Dedifferentiated amniotic fluid mesenchymal stem cell (primary cell): Measurements from ENCODE around the gene SCD5.

Experiments
- DNase-seq: peaks from one replicate; pipeline ENCODE4 v3.0.0-alpha.2; 2016; ENCODE audit errors: extremely low spot score

Gene SCD5

DNA sequence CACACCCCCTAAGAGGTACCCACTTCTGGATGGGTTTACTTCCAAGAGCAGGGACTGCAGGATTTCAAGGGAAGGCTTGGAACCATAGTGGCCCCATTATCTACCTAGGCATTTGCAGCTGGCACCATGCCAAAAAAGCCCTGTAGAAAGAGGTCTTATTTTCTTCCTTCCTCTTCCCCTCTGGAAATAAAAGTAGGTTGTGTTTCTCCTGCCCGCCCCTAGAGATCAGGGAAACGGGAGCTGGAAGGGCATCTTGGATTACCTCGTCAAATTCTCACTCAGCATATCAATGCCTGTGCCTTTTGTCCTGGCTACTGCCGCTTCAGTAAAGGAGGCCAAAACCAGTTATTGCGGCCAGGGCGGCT, 1.6 kb downstream of the SCD5 start:
- no peak for DNase-seq

DNA sequence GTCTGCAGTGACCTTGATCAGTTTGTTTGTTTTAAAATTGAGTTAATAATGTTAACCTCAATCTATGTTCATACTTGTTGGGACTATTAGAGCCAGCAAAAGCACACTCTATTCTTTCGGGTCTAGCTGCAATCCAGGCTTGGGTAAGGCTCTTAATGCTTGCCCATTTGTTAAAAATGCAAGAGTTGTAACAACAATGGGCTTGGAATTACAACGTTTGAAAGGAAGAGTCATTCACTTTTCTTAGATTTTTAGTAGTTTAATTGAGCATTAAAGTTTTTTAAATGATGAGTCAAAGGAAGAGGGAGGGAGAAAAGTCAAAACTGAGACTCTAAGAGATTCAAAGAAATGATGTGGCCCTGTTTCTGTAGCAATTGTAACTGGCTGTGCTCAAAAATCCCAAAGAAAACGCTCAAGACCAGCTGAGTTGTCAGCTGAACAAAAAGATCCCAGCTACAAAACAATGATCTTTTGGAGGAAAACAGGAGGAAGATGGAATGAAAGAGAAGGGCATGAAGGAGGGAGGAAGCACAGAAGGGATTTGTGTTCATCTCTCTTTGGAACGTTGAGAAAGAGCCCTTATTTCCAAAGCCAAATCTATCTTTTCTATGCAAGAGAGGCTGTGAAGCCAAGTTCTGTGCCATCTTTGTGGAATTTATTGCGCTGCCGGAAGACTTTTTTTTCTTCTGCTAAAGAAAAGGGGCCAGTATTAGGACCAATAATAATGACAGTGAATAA, 5.5 kb downstream of the SCD5 start:
- DNase-seq, result no peak

DNA sequence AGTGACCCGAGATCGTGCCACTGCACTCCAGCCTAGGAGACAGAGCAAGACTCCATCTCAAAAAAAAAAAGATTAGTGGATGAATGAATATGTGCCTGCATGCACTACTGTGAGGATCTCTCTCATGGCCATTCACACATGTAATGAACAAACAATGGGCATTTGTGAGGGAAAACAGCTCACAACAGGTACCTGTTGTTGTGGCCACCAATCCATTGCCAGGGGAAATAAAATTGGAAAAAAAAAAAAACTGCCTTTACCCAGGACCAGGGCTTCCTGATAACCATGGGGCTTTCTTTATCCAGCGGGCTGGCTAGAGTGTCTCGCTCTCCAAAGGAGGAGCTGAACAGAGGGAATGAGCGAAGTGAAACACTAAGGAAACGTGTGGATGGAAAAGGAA, 7.4 kb downstream of the SCD5 start:
- DNase-seq, result no peak

DNA sequence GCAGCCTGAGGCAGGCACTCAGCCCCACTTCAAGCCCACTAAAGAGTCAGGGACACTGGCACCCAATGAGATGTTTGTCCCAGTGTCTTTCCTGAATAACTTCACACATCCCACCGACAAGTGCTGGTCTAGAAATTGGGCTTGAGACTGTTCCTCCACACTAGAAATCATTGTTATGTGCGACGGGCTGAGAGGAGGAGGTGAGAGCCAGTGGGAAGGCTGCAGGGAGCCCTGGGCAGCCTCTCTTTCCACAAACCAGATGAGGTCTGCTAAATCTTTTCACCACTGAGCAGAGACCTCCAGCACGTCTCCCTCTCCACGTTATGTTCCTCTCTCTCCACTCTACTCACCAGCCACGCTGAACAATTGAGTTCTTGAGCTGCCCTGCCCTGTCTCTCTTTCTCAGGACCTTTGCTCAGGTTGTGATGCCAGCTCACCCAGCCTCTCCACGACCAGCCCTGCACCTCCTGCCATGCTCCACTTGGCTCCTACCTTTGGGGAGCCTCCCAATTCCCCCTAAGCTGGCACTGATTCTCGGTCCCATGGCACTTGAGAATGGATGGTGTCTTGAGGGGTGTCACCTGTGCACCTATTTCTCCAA, 8.4 kb downstream of the SCD5 start:
- DNase-seq, result no peak

DNA sequence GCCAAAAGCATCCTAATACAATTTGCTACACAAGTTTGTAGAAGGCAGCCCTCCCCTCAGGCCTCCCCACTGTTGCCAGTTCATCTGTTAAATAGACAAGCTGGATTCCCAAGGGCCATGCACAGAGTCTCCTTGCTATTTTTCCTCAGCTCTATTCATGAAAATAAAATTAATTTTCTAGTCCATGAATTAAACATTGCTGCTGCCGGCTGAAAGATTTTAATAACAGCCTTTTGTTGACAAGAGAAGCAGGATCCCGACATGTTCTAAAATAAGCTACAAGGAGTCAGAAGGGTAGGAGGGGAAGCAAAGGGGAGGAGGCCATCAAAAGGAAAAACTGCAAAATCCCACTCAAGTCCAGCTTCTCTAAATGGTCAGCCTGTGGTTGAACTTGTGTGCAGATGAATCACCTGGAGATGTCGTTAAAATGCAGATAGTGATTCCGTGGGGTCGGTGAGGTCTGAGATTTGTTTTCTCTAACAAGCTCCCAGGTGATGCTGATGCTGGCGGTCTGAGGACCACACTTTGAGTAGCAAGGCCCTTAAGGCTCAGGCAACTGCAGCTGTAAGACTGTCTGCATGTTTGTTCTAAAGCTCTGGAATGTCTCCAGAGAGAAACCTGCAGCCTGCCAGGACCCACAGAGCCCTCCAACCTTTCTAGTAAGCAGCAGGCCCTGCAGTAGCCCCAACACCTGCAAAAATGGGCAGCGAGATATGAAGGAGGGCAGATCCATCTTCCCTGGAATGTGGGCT, 9.4 kb downstream of the SCD5 start:
- no peak for DNase-seq

DNA sequence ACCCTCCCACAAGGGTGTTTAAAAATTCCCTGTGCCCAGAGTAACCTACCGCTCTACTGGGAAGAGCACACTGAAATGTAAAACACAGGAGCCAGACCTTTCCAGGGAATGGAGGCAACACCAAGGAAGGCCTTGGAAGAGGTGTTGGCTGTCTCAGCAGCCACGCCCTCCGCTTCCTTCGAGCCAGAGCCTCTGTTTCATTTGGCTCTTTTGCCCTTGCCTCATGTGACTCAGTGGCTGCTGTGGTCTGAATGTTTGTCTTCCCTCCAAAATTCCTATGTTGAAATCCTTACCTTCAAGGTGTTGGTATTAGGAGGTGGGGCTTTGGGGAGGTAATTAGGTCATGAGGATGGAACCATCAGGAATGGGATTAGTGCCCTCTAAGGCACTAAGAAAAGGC, 11.3 kb downstream of the SCD5 start:
- no peak for DNase-seq

DNA sequence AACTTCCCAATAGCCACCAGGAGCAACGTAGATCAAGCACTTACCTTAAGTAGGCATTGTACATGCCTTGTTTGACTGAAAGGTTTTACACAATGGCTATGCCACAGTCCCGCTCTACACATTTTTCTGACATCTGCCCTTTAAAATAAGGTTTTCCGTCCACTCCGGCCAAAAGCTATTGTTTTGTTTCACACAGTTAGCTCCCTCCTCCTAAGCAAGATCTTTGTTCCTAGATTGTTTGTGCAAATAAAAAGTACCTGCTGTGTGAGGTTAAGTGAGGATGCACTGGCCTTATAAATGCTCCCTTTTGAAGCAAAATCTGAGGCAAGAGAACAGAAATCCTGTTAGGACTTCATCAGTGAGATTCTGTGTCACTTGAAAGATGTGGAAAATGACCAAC, 11.8 kb downstream of the SCD5 start:
- DNase-seq, result no peak

DNA sequence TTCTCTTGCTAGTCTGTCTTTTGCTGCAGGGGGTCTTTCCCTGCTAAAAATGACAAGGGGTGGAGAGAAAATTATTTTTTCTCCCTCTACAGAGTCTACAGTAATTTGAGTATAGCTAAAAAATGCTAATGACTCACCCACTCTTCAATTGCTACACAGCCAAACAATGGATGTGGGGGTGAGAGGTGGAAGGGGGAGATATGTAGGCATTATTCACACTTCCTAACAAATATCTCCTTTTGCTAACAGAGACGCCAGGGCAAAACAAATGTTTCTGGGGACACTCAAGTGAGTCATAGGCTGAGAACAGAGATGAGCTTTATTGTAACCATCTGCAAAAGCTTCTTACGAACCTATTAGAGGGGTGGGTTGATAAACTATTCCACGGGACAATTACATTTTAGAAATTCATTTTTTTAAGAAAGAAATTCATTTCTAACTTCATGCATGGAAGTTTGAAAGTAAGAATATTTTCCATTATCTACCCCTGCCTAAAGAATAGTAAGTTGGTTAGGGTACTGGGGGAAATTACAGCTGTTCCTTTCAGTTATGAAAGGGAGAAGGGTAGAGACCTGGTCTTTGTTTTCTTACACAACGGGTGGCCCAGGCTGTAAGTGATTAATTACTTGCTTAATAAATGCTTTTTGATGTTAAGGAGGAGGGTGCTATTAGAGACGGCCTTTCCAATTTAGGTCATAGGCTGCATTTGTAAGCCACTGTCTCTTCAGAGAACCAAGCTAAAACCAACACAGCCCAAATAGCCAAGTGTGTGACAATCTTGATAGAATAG, 12.8 kb downstream of the SCD5 start:
- DNase-seq, result peak; percentile 57

DNA sequence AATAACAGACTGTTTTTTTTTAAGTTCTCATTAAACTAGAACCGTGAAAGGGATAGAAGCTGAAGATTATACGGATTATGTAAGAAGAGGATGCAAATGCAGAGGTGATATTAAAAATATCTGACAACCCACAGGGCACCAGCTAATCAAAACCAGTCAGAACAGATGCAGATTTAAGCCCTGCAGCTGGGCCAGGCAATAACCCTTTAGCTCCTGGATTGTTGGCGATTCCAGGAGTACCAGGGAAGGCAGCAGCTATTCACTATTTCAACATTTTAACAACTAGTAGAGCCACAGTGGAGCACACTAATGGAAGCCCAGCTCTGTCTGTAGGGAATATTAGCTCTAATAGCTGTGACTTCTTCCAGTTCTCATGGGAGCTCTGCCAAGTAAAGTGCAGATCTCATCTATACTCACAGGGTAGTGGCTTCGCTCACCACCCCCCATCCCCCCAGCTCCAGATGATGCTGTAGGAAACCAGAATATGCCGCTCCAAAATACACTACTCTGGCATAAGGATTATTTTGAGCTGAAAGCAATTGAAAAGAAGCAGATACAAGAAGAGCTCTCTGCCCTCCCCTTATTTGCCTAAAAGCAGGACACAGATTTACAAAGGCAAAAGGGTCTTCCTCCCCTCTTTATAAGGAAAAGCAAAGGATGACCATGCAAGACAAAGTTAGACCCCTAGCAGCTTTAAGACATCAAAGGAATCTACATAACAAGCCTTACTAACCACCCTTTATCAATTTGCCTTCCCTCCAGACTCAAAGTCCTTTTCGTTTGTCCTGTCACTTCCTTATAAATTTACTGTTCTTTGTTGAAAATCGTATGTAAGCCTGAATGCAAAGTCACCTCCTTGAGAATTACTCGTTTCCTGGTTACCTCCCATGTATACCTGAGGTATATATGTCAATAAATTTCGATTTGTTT, 13.7 kb downstream of the SCD5 start:
- no peak for DNase-seq

DNA sequence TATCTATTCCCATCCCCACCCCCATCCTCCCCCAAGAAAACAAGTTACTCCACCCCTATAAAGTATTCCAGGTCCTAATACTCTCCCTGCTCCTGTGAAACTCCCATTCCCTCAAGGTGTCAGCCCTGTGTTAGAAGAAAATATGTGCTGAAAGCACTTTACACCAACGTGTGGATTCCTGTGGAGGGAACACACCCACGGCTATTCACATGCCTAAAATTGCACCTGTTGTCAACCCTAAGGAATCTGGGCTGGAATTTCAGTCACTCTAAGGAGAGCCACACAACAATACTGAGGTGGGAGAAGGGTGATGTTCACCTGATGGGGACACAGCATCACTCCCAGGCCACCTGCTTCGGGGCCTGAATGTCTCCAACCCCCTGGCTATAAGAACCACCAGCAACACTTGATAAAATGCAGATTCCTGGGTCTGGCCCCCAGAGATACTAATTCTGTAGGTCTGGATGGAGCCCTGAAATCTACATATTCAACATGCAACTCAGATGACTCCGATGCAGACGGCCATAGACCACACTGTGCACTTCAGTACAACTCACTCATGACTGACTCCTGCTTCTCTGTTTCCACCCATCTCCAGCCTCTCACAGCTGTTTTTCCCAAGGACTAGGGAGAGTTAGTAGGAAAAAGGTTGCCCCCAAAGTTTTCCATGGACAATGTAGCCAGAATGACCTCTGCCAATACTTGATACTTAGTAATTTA, 15.8 kb downstream of the SCD5 start:
- DNase-seq, result no peak

DNA sequence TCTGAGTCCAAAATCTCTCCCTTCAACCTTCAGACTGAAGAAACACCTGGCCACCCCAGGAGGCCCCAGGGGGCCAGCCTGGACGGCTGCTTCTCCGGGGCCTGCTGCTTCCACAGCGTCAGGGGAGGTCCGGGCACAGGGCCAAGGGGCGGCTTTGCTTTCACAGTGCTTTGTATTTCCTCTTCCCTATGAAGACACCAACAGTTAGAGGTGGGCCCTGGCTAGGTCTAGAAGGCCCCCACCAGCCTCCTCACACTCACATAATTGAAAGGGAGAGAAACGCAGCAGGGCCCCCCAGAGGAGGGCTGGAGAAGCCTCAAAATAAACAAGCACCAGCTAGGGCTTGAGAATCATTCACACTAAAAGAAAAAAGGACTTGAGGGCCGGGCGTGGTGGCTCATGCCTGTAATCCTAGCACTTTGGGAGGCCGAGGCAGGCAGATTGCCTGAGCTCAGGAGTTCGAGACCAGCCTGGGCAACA, 17.8 kb downstream of the SCD5 start:
- DNase-seq, result no peak

DNA sequence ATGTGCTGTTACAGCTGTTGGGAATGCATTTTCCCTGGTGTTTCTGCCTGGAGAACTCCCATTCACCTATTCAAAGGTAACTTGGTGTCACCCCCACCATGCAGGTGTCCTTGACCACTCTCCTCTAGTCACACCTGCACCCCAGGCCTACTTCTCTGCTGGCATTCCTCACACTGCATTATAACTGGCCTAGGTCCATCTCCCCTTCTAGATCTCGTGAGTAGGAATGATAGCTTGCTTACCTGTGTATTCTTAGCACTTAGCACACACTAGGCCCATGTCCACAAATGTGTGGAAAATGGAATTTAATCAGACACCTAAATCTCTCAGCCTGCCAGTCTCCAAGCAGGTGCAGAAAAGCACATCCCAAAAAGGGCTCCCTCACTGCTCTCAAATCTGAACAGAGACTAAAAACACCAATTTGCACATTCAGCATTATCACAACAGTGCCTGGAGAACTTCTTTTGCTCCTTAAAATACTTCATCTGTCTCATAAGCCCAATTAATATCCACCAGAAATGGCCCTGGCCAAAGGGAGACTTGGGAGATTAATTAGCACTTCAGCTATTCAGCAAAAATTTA, 18.3 kb downstream of the SCD5 start:
- DNase-seq, result no peak

DNA sequence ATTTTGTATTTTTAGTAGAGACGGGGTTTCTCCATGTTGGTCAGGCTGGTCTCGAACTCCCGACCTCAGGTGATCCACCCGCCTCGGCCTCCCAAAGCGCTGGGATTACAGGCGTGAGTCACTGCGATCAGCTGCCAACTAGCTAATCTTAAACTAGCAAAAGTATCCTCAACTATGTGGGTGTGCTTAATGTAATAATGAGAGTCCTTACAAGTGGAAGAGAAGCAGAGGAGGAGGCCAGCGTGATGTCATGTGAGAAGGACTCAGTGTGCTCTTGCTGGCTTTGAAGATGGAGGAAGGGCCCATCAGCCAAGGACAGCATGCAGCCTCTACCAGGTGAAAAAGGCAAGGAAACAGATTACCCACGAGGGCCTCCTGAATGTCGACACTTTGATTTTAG, 19.6 kb downstream of the SCD5 start:
- no peak for DNase-seq

DNA sequence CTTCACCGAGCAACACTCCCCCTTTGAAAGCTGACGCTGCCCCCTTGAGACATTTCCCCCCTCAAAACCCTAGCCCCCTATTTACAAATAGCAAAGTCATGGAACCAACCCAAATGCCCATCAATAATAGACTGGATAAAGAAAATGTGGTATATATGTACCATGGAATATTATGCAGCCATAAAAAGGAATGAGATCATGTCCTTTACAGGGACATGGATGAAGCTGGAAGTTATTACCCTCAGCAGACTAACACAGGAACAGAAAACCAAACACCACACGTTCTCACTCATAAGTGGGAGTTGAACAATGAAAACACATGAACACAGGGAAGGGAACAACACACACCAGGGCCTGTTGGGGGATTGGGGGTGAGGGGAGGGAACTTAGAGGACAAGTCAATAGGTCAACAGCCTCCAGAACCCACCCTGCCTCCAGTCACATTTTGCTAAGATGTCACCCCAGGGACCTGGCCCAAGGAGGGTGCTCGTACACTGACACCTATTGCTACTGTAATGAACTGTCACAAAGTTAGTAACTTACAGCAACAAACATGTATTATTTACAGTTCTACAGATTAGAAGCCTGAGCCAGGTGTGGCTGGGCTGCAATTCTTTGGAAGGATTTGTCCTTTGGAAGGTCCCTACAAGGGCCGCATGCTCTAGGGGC, 20.6 kb downstream of the SCD5 start:
- no peak for DNase-seq

DNA sequence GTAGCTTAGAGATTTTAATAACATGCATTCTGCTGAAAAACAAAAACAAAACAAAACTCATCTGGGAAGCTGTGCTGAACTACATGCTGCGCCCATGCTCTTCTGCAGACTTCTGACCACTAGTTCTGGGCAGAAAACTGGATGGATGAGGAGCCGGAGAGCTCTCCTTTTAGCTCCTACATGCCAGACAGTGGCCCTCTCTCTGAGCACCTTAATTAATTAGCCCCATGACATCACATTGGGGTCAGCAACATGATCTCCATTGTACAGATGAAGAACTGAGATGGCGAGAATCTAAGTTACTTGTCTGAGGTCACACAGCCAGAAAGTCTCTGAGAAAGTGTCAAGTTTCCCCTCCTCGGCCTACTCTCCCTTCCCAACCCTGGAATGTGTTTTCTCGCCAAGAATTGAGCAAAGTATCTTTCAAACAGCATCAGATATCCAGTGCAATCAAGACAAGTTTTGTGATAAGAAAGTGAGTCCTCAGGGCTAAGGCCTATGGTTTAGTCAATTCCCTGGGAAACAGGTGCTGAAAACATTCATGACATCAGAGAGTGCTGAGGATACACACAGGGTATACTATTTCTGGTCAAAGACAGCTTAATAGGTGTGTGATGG, 21.6 kb downstream of the SCD5 start:
- DNase-seq, result peak; percentile 60

DNA sequence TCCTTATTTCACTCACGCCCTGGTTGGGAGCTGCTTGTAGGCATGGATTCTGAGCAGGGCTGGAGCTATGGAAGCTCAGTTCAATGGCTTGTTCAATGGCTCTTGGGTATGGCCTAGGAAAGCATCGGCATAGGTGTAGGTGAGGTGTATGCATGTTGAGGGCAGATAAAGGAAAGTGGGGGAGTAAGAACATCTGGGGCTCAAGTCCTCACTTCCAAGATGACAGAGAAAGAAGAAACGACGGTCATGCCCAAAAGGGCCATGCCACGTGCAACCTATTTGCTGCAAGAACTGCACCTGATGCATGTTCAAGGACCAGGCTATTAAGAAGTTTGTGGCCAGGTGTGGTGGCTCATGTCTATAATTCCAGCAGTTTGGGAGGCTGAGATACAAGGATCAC, 23.4 kb downstream of the SCD5 start:
- DNase-seq, result no peak

DNA sequence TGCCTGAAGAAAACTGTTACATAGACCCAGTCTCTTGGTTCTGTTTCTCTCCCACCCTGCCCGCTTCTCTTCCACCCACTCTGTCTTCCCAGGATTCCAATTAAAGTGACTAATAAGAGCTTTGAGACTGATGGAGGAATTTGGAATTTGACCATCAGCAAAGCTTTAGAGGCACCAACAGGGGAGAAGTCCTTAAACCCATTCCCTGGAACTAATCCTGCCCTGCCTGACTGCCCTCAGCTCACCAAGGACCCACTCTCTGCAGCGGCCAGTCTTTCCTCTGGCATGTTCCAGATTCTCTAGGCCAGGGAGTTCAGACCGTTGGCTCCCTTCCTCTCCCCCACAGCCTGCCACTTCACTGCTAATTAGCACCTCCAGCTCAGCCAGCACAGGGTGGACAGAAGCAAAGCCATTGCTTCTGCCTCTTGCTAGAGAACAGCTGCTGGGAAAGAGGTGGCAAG, 23.9 kb downstream of the SCD5 start:
- peak; percentile 50 for DNase-seq

DNA sequence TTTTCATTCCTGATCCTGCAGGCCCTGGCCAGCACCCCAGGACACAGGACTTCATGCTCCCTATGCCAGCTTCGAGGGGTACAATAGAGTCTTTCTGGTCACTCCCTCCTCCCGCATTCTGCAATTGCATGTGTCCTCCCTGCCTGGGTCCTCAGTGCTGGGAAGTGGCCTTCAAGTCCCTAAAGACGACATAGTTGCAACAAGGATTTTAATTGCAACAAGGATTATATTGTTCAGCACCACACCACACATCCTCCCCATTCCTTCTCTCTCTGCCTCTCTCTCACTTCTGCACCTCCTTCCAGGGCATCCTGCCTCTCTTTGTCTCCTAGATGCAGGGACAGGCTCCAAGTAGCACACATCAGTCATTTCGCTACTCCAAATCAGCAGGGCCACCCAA, 25.5 kb downstream of the SCD5 start:
- DNase-seq, result no peak

DNA sequence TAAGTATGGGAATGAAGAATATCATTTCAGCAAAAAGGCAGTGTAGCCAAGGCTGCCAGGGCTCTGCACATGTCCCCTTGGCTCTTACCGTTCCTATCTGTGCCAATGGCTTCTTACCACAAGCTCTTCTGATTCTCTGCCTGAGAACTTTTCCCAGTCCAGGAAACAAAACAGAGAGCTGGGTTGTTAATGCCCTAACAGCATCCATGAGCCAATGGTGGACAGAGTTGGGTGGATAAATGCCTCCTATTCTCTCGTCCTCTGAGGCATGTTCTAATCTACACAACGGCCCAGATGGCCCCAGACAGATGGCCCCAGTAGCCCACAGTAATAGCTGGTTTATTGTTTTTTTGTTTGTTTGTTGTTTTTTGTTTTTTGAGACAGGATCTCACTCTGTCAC, 28.0 kb downstream of the SCD5 start:
- no peak for DNase-seq
